Measurements from ENCODE around the gene ZBTB3. TPM values are rescaled to one million over a fixed set of nuclear protein-coding genes. Genes with fewer than 3 reads are reported as not detected.
A peak's percentile ranks its signal among the peaks of the same experiment; 100 is the strongest.

ZBTB3 gene
- 10 to 100 TPM; 10.8 to 18.7 TPM for total RNA-seq

GRCh38 chr11:62753736-62754603 is at the start of gene ZBTB3:
Gene ZBTB3, minus strand, starts transcription at chr11:62754160. Its CDS starts 496 bp downstream, at chr11:62753664.
- peak; percentile 99 for DNase-seq
- intact Hi-C loops (cut with DNase I) = no loop called here
- TF ChIP-seq CTCF (IDR thresholded peaks at IDR 0.05) = no peak
- H3K27me3 ChIP-seq = no peaks in the 10 kb centered on the region
- H3K4me3 ChIP-seq = peak within 1 kb of the TSS; percentile 57
- H3K36me3 ChIP-seq = no peaks in the 10 kb centered on the region
- no peaks in the 10 kb centered on the region for H3K9me3 ChIP-seq
- H3K4me1 ChIP-seq = peaks cover 8% of the 10 kb centered on the region
- peak within 1 kb of the TSS; percentile 79 to 86 for H3K9ac ChIP-seq (ENCODE audit: low read depth in 2 of 2, low read length in 2 of 2)
- peak within 1 kb of the TSS; percentile 92 for H3K27ac ChIP-seq

- no peak for DNase-seq
- Histone ChIP-seq H3K27me3 (no peaks in the 10 kb centered on the region), H3K4me3 (no peak overlapping the region), H3K4me1 (peaks cover 12% of the 10 kb centered on the region), H3K9ac (ENCODE audit: low read depth in 2 of 2, low read length in 2 of 2) (no peak overlapping the region), H3K9me3 (no peaks in the 10 kb centered on the region), H3K27ac (no peak overlapping the region), H3K36me3 (peaks cover 18% of the 10 kb centered on the region)
- intact Hi-C loops (cut with DNase I) = no loop called here
- TF ChIP-seq CTCF (IDR thresholded peaks at IDR 0.05) = no peak
These were observed 47.1 kb upstream of the ZBTB3 start for GRCh38 chr11:62801071-62801470.

- no peak overlapping the region for H3K9ac ChIP-seq (ENCODE audit: low read depth in 2 of 2, low read length in 2 of 2)
- intact Hi-C loops (cut with DNase I) = no loop called here
- no peak overlapping the region for H3K27ac ChIP-seq
- no peak for DNase-seq
- peaks cover 11% of the 10 kb centered on the region for H3K4me1 ChIP-seq
- H3K9me3 ChIP-seq = no peaks in the 10 kb centered on the region
- TF ChIP-seq CTCF (IDR thresholded peaks at IDR 0.05) = no peak
- H3K36me3 ChIP-seq = peaks cover 25% of the 10 kb centered on the region
- H3K27me3 ChIP-seq = no peaks in the 10 kb centered on the region
- H3K4me3 ChIP-seq = no peak overlapping the region
These were observed 45.5 kb upstream of the ZBTB3 start for GRCh38 chr11:62799486-62799885.

GRCh38 chr11:62796281-62796680 is 42.3 kb upstream of the ZBTB3 start:
- H3K4me1 ChIP-seq = peaks cover 5% of the 10 kb centered on the region
- H3K27me3 ChIP-seq = no peaks in the 10 kb centered on the region
- intact Hi-C loops (cut with DNase I) = no loop called here
- no peaks in the 10 kb centered on the region for H3K9me3 ChIP-seq
- H3K27ac ChIP-seq = no peak overlapping the region
- H3K4me3 ChIP-seq = no peak overlapping the region
- no peak overlapping the region for H3K9ac ChIP-seq (ENCODE audit: low read depth in 2 of 2, low read length in 2 of 2)
- DNase-seq = no peak
- H3K36me3 ChIP-seq = peaks cover 31% of the 10 kb centered on the region
- TF ChIP-seq CTCF (IDR thresholded peaks at IDR 0.05) = no peak

- intact Hi-C loops (cut with DNase I) = no loop called here
- DNase-seq = no peak
- Histone ChIP-seq H3K36me3 (peaks cover 26% of the 10 kb centered on the region), H3K9ac (ENCODE audit: low read depth in 2 of 2, low read length in 2 of 2) (no peak overlapping the region), H3K4me3 (no peak overlapping the region), H3K27ac (no peak overlapping the region), H3K27me3 (no peaks in the 10 kb centered on the region), H3K9me3 (no peaks in the 10 kb centered on the region), H3K4me1 (peaks cover 5% of the 10 kb centered on the region)
- no peak for TF ChIP-seq CTCF (IDR thresholded peaks at IDR 0.05)
These were observed 40.3 kb upstream of the ZBTB3 start for GRCh38 chr11:62794201-62794775.
